GM18858 (cell line): ENCODE results near the gene DMXL1.
"Not testable (repeated sequence)": the region's sequence is repeated elsewhere in the genome, so short reads cannot be mapped to it uniquely, and the experiment has no call there.

Source experiments
- ATAC-seq: cut with Tn5 transposase; IDR thresholded peaks from one replicate; pipeline ENCODE4 v1.9.1; 2021; ENCODE audit not compliant: unreplicated experiment

DMXL1 gene

DNA sequence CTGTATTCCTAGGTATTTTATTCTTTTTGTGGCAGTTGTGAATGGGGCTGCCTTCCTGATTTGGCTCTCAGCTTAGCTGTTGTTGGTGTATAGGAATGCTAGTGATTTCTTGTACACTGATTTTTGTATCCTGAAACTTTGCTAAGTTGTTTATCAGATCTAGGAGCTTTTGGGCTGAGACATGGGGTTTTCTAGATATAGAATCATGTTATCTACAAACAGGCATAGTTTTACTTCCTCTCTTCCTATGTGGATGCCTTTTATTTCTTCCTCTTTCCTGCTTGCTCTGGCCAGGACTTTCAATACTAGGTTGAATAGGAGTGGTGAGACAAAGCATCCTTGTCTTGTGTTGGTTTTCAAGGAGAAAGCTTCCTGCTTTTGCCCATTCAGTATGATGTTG lies 129.9 kb downstream of the DMXL1 start:
- no peak for ATAC-seq

DNA sequence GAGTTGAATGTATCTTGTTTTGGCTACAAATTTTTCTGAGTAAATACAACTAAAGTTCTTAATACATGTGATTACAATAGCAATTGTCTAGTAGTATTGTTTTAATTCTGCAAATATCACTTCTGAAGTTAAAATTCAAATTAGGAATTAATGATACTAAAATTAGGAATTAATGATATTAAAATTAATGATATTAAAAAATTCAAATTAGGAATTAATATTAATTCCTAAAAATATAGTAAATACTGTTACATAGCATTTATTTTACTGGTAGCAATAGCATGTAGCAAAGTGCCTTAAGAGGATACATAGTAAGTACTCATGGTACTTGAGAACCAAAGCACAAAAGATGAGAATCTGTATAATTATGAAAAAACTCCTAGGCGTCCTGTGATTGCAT lies 136.2 kb downstream of the DMXL1 start:
- no peak for ATAC-seq

DNA sequence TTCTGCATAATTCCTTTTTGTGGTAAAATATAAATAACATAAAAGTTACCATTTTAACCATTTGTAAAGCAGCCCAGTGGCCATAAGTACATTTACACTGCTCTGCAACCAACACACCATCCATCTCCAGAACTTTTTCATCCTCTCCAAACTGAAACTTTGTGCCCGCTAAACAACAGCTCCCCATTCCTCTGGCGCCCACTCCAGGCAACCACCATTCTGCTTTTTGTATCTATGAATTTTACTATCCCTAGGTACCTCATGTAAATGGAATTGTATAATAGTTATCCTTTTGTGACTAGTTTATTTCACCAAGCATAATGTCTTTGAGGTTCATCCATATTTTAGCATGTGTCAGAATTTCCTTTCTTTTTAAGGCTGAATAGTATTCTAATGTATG lies 141.1 kb downstream of the DMXL1 start:
- no peak for ATAC-seq

DNA sequence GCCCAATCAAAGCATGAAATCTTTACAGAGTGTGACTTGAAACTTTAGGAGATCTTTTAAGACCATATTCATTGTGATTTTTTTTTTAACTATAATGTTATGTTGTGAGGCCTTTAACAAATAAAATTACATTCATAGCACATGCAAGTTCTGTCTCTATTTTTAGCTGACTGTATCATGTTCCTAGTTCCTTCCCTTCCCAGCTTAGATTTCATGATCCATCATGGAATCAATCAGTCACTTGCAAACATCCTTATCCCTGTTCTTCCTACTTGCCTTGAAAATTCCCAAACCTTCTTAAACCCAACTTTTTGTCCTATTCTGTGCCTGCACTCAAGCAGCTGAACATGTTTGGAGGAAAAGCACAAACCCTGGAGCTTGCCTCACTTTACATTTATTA lies 141.8 kb downstream of the DMXL1 start:
- ATAC-seq = no peak

DNA sequence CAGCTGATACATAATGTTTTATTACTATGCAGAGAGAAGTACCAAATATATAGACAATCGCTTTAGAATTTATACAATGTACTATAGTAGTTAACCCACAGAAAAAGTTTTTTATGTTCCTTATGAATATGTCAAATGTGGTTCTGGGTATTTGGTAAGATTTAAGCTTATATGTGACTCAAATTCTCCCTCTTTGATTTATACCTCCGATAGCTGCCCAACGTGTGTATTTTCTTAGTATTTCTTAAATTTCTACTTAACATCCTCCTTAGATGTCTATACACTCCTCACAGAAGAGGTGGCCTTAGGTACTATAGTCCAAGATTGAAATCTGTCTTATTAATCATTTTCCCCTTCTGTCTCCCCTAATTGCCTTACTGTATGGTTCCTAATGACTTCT lies 146.3 kb downstream of the DMXL1 start:
- no peak for ATAC-seq

DNA sequence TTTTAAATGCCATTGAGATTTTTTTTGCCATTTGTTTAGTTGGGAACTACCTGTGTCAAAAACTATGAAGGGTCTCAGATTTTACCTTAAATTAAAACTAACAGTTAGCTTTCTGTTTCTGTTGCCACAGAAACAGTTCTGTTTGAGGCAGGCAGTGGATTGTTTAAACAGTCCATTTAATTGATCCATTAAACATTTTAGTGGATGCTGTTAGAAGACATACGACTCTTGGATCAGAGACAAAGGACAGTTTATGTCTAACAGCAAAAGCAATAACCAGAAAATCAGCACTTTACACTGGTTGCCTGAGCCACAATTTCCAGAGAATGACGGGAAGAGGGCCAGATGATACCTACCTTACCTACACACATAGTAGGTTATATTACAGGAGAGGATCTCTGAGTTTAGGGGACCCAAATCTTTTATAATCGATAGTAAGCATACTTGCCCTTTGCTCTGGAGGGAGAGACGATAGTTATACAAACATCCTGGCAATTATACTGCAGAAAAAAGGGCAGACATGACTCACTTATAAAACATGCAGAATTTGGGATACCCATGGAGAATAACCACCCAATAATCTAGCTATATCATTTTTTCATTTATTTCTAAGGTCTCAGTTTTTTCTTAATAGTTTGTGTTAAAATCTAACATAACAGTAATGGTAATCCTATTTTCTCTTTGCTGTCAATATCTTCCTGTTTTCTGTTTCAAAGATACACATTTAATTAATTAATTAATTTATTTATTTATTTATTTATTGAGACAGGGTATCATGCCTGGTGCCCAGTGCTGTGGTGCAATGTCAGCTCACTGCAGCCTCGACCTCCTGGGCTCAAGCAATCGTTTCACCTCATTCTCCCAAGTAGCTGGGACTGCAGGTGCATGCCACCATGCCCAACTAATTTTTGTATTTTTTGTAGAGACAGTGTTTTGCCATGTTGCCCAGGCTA lies 148.2 kb downstream of the DMXL1 start:
- no peak for ATAC-seq

DNA sequence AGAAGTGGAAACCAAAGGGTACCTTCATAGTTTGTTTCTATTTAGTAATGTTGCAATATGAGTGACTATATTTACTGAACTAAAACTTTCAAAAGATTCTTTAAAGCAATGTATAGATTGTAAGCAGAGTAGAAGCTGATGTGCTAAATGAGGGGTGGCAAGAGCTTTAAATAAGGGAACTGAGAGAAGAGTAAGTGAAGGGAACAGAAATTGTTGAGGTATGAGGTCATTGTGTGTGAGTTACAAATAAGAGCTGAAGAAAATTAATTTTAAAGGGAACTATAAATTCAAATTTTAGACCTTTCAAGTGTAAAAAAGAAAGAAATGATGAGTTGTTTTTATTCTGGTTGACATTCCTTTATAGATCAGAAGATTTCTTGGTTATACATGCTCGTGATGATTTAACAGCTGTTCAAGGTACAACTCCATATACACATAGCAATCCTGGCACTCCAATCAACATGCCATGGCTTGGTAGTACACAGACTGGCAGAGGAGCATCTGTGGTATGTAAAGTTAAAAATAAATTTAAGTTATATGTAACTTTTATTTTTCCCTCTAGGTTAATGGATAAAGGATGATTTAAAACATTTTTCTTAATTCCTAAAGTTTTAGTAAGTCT lies 149.8 kb downstream of the DMXL1 start:
- ATAC-seq = peak; percentile 96

DNA sequence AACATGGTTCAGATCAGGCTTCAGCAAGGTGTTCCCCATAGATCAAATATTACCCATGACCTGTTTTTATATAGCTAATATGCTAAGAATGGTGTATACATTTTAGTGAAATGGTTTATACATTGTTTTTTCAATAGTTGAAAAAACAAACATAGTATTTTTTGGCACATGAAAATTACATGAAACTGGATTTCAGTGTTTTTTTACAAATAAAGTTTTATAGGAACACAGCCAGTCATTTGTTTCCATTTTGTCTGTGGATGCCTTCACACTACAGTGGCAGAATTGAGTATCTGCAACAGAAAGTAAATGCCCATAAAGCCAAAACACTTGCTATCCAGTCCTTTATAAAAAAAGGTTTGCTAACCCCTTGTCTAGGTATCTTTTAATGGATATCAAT lies 150.4 kb downstream of the DMXL1 start:
- no peak for ATAC-seq

DNA sequence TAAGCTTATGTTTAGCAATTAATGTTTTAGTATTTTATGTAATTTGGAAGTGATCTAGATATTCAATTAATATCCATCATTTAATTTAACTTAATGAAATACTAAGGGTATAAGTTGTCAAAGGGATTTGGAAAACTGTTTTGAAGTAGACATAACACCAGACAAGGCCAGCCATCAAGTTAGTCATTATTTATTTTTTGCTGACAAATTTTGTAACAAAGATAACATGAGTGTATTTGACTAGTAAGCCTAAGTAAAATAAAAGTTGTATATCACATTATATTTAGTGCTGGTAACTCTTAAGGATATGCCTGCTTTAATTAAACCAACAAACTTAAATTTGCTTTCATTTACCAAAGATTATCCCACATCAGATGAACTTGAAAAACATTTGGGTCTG lies 159.1 kb downstream of the DMXL1 start:
- ATAC-seq = no peak

DNA sequence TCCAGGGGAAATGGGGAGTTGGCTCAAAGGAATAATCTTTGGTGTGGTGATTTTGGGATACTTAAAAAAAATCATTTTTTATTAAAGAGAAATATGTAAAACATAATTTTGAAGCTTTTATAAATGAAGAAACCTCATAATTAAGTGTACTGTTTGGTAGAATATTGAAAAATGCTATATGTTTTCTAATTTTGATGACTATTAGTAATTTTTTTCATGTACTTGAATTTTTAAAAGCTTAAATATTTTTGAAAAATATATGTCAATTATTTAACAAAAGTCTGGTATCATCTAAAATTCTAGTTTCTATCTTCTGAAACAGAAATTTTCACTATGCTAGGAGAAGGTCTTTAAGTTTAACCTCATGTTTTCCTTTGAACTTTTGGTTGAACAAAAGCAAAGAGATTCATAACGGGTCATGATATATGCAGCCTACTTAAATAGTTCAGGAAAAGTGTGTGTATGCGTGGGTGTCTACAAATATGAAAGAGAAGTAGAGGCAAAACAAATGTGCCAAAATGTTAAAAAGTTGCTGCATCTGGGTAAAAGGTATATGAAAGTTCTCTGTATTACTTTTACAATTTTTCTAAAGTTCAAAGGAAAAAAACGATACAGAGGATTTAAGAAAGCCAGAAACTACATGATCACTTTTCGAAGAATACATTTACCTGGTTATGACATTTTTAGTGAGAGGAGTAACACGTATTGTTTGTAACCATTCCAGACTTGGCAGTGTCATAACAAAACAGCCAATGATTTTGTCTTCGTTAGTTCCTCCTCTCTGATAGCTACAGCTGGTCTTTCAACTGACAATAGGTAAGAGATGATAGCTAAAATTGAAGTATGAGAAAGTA lies 167.6 kb downstream of the DMXL1 start:
- no peak for ATAC-seq

DNA sequence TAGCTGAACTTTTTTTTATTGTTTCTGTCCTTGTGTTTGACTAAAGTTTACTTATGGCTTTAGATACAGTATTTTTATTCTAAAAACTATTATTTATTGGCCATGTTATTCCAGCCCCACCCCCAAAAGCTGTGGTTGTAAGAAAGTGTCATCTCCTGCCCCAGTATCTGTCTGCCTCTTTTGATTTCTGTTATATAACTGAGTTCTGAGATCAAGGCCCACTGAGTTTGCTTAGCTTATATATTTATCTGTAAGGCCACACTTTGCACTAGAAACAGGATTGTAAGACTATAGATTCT lies 168.2 kb downstream of the DMXL1 start:
- no peak for ATAC-seq

DNA sequence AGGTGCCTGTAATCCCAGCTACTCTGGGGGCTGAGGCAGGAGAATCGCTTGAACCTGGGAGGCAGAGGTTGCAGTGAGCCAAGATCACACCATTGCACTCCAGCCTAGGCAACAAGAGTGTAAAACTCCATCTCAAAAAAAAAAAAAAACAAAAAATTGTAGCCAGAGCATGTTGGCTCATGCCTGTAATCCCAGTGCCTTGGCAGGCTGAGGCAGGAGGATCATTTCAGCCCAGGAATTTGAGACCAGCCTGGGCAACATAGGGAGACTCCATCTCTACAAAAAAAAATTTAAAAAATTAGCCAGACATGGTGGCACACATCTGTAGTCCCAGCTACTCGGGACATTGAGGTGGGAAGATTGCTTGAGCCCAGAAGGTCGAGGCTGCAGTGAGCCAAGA lies 168.9 kb downstream of the DMXL1 start:
- not testable (repeated sequence) for ATAC-seq

DNA sequence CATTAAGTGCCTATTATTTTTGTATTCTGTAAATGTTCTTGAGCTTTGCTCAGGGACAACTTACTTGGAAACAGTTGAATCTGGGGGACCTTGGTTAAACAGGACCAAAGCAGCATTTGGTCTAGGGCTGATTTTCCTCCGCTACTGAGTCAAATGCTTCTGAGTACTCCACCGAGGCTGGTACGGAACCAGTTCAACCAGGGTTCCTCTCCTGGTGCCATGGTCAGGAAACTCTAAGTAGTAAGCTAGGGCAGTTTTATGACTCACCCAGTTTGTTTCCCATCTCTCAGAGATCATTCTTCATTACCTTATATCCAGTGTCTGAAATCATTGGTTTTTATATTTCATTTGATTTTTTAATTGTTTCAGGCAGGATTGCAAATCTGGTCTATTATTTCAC lies 173.0 kb downstream of the DMXL1 start:
- no peak for ATAC-seq

DNA sequence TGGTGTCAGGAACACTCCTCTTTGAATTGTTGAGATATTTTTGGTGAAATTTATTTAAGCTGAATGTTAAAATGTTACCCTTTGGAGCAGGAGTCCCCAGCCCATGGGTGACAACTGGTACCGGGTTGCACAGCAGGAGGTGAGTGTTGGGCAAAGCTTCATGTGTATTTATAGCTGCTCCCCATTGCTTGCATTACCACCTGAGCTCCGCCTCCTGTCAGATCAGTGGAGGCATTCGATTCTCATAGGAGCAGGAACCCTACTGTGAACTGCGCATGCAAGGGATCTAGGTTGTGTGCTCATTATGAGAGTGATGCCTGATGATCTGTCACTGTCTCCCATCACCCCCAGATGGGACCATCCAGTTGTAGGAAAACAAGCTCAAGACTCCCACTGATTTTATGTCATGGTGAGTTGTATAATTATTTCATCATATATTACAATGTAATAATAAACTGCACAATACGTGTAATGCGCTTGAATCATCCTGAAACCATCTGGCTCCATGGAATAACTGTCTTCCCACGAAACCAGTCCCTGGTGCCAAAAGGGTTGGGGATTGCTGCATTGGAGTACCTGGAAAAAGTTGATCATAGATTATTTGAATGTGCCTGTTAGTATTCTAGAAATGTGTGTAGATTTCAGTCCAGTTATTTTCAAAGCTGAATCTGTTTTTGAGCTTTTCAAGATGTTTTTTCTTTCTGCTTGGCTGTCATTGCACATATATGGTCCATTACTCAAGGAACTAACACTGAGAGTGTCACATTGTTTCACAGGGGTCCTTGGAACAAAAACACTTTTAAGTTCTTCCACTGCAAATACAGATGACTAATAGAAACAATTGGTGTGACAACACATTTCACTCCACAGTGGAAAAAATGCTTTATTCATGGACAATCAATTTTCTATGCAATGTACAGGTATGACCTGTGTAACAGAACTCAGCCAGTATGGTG lies 180.3 kb downstream of the DMXL1 start:
- no peak for ATAC-seq

DNA sequence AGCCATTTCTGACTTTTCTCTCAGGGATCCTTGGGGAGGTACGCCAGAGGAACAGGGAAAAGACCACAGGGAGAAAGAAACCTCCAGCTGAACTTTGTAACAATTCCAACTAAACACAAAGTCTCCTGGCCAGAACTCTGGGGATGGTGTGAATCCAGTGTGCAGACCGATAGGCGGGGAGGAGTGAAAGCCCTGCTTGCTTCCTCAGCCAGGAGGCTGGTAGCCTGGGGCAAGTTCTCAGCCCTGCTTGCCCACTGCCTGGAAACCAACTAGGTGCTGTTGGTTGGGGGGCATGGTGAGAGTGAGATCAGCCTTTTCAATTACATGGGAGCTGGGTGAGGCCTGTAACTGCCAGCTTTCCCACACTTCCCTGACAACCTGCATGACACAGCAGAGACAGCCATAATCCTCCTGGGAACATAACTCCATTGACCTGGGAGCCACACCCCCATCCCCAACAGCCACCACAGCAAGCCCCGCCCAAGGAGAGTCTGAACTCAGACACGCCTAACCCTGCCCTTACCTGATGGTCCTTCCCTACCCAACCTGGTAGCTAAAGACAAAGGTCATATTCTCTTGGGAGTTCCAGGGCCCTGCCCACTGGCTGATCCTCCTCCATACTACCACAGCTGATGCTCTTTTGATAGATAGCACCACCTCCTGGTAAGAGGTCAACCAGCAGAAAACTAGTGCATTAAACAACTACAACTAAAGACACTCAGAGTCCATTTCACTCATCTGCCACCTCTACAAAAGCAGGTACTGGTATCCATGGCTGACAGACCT lies 184.9 kb downstream of the DMXL1 start:
- no peak for ATAC-seq

DNA sequence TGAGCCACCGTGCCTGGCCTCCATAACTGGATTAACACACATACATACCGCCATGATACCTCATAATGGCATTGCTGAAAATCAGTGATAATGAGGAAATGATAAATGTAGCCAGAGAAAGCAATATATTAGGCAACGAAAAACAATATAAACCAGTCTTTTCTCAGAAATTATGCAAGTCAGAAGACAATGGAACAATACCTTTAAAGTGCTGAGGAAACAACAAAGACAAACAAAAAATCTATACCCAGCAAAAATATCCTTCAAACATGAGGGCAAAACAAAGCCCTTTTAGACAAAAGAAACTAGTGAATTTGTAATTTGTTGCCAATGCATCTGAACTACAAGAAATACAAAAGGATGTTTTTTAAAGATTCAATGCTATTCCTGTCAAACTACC lies 186.7 kb downstream of the DMXL1 start:
- no peak for ATAC-seq

DNA sequence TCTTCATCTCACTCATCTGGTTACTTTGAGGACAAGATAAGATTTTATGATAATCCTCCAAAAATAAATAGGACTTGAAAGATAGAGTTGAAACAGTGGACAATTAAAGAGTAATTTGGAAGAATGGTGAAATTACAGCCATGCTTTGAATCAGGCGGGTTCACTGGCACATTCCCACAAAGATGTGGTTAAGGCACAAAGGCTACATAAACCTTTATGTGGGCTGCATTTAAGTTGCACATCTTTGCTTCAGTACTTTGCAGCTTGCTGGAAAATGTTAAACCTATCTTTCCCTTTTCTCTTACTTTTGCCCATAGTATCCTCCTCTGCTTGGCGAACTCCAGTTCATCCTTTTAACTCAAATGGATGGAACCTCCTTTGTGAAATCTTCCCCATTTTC lies 192.8 kb downstream of the DMXL1 start:
- ATAC-seq = no peak

DNA sequence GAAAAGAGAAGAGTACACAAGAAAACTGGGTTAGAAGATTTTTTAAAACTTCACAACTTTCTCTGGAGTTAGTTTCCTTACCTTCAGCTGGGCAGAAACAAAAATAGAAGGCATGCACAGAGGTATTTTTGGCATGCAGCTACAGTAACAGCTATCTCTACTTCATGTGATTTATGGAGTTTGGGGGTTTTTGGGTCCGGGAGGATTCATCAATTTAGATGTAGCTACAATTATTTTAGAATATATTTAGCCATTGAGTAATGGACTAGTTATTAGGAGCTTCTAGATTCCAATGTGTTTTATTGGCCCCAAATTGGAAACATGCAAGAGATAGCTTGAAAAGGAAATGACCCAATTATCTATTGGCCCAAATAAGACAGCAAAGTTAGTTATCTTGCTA lies 193.3 kb downstream of the DMXL1 start:
- no peak for ATAC-seq

DNA sequence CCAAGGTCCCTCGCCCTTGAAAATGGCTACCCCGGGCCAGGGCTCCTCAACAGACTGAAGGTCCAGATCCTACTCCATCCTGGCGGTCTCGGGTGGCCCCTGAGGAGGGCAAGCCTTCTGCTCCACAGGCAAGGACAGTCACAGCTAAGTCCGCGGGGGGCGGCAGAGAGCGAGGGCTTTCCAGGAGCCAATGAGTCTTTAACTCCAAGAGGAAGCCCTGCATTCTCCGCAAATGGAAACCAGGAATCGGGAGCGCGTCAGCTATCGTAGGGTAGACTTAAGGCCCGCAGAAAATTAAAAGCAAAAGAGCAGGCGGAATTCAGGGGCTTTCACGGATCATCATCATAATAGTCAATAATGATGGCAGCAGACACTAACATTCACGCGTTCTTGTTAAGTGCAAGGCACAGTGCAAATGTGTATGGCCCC lies 197.1 kb downstream of the DMXL1 start:
- ATAC-seq = peak; percentile 75
